CD4-positive, alpha-beta T cell treated with Interleukin-4 for 4 hours (primary cell): Measurements from ENCODE around the gene EMP2.

Source experiments
- DNase-seq: peaks from one replicate; pipeline ENCODE4 v3.0.0-alpha.2; 2020

EMP2 gene

DNA sequence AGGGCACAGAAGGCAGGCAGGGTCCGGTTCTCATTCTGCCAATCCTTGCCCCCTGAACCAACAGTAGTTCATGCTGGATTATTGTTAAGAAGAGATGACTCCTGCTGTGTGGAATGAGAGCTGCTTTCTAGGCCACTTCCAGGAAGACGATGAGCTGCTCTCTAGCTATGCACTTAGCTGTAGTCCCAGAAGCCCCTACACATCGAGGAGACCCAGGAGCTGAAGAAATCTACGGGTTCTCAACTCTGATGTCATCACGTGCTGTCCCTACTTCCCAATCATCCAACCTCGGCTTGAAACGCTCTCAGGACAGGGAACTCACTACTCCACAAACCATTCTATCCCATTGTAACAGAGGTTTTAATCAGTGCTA is 29.0 kb upstream of the EMP2 start:
- DNase-seq, result no peak

DNA sequence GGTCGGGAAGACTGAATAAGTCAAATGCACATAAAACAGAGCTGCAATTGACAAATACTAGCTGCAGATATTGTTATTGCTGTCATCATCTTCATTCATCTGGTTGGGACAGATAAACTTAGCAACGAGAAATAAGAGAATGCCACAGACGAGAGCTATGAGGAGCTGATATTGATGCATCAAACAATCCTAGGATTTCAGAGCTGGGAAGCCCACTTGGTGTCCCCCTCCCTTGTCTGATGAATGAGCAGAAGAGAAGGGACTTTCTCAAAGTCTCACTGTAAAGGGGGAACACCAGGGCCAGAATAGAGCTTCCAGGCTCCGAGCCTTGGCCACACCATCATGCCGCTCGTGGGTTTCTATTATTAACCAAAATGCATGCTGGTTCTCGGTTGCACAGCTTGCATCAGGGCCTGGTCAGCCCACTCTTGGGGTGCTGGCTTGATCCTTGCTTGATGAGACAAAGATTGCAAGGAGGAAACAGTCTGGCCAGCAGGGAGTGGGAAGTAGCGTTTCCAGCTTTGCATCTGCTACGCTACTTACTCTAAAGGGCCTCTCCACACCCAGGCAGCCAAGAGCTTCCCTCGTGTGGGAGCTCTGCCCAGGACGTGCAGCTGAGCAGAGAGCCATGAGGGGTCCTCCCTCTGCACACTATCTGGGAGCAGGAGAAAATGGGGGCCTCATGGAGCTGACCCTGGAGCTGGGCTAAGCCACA is 28.4 kb upstream of the EMP2 start:
- no peak for DNase-seq

DNA sequence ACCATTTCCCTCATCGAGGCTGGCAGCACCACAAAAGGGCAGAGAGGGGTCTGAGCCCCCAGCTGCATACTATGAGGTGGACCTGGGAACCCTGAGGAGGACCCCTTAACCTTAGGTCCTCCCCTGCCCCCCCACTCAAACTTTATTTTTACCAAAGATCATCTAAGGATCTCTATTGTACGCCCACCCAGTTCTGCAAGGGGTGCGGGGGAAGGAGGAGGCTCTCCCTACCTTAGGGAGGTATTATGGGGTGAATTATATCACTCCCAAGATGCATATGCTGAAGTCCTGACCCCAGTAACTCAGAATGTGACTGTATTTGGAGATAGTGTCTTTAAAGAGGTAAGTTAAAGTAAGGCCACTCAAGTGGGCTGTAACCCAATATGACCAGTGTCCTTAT is 26.8 kb upstream of the EMP2 start:
- no peak for DNase-seq

DNA sequence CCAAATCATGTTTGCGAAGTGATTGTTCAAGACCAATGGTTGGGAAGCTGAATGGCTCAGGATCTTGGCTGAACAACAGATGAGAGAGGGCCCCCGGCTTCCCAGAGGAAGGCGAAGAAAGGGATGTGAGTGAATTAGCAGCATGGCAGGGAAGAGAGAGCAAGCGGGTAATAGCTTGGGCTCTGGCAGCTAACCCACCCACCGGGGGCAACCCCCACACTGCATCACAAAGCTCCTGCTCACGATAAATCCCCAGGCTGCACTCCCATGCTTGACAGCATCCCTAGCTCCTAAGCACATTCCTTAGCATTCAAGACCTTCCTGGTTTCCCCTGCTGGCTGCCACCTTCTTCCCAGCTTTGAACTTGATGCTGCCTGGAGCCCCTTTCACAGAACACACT is 26.2 kb upstream of the EMP2 start:
- DNase-seq, result no peak

DNA sequence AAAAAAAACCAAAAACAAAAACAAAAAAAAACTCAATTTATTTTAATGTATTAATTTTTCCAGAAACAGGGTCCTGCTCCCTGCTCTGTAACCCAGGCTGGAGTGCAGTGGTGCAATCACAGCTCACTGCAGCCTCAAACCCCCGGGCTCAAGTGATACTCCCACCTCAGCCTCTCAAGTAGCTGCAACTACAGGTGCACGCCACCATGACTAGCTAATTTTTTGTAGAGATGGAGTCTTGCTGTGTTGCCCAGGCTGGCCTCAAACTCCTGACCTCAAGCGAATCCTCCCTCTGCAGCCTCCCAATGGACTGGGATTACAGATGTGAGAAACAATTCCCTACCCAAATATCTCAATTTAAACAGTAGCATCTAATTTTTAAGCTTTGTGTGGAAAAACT is 25.2 kb upstream of the EMP2 start:
- DNase-seq, result no peak

DNA sequence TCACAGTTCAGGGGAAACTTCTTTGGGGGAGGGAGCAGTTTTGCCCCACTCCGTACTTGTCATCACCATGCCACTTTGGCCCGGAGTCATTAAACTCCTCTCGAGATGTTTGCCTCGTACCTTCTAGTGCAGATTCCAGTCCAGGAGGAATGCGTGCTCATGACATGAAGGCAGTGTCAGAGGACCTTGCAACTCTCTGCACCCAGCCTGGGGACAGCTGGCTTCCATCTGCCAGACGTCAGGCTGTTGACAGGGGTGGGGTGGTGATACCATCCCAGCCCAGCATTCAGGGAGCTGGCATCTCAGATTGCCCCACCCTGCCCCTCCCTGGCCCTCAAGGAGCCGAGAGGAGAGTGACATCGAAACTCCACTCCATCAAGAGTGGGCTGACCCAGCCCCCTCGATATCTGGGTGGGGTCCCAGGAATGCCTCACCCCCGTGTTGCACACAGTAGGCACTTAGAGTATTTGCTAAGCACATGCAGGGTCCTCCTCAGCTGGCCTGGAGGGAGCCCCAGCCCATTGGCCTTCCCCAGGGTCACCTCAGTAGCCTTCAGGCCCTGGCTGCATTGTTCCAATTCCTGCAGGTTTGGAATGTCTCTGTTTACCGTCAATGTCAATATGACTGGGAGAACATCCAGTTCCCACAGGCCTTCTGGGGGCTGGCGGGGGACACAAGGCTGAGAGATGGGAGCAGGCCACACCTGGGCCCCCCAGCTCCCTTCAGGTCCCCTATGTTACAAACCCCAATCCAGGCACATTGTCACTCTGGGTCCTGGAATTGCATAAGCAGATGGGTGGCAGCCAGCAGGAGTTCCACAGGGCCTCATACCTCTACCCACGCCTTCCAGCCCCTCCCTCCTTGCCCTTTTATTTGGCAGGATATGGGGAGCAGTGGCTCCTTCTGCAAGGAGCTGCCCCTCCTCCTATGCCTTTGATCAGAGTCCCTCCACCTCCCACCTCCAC is 21.3 kb upstream of the EMP2 start:
- no peak for DNase-seq

DNA sequence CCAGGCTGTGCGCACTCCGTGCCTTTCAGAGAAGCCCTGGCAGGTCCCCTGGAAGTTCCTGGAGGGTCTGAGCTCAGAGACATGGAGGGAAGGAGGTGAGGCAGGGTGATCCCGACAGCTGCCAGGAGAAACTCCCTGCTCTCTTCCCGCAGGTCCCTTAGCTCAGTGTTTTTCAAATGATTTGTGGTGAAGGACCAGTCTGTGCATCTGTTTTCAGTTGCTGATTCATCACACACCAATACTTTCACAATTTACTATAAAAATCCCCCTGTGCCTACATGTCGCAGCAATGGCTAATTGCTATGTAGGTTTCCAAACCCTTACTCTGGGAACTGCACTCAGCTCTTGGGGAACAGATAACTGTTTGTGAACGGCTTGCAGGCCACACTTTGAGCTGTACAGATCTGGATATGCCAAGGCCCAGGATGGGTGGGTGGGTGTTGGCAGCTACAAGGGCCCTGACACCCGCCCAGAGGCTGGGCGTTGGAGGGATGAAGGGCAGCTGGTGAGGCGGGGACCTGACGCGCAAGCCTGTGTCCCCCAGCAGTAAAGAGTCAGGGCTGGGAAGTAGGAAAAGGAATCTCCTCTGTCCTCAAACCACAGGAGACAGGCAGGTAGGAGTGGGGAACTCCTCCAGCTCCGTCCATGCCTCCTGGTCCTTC is 20.5 kb upstream of the EMP2 start:
- DNase-seq, result no peak

DNA sequence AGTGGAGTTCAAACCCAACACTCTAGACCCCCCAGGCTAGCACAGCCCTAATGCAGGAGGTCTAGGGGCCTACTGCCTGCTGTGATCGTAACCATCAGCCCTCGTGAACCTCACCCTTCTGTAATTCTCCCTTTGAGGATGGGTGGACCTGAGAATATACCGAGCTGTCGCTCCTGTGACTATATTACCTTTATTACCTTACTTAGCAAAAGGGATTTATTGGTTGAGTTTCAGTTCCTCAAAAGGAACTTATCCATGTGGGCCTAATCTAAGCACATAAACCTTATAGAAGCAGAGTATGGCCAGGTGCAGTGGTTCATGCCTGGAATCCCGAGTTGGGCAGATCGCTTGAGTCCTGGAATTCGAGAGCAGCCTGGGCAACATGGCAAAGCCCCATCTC is 19.2 kb upstream of the EMP2 start:
- no peak for DNase-seq

DNA sequence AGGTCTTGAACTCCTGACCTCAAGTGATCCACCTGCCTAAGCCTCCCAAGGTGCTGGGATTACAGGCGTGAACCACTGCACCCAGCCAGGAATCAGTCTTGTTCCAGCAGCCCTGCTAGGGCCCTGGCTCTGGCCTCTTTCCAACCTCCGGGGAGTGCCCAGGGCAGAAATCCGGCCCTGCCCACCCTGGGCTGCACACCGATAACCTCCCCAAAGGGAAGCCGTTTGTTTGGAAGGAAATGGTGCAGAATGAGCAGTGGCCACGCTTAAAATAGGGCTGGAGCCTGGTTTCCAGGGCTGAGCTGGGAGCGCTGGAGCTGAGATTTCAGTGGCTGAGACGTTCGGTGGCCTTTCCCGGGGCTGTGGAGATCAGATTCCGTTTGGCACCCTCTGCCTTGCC is 17.8 kb upstream of the EMP2 start:
- no peak for DNase-seq

DNA sequence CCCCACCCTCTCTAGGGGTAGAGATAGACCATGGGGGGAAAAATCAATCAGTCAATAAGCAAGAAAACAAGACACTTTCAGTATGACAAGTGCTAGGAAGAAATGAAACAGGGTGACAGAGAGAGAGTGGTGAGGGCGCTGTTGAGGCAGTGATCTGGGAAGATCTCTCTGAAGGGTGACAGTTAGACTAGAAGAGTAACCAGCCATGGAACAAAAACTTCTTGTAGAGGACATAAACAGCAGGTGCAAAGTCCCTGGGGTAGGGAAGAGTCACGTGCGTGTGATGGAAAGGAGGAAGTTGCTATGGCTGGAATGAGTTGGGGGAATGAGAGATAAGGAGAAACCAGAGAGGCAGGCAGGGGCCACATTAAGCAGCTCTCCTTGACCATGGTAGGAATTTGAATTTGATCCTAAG is 16.8 kb upstream of the EMP2 start:
- no peak for DNase-seq

DNA sequence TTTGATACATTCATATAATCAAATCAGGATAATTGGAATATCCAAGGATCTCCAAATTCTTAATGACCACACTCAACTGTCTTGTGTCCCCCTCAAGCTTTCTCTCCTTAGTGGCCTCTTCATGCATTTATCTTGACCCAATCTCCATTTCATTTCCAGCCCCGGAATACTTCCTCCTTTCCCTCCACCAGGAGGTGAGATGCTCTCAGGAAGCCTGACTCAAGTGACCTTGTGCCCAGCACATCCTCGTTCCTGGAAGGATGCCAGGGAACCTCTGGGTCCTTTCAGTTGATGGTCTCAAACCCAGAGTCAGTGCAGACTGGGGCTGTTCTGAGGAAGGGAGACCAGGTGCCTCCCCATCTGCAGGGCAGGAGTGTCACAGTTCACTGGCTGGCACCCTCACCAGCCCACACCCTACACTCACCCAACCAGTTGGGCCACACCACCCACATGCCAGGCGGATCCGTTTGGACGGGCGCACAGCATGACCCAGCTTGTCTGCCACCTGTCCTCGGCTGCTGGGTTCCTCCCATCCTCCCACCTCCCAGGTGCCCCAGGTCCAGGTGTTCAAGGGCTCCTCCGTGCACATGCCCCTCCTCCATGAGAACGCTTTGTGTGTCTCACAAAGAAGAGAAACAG is 14.0 kb upstream of the EMP2 start:
- no peak for DNase-seq

DNA sequence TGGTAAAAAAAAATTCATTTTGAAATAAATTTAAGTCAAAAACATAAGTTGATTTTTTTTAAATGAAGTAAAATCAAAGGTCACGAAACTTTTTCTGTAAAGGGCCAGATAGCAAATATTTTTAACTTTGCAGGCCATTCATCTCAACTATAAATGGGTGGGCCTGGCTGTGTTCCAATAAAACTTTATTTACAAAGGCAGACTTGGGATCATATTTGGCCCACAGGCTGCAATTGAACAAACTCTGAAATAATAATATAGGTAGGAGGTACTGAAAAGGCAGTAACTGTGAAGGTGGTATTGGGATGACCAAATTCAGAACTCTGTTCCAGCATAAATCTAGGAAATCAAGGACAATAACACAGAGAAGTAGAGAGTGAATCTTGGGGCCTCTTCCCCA is 12.2 kb upstream of the EMP2 start:
- DNase-seq, result no peak

DNA sequence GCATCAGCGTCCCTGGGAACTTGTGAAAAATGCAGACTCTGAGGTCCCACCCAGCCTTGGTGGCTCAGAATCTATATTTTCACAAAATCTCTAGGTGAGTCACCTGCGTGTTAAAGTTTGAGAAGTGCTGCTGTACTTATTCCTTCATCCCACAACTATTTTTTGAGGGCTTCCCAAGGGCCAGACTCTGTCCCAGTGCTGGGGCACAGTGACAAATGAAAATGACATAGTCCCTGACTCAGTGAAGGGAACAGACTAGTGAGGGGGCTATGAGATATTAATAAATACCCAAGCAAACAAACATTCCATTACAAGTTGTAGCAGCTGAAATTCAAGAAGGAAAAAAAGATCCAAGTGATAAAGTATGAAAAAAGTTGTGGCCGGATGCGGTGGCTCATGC is 9.9 kb upstream of the EMP2 start:
- no peak for DNase-seq

DNA sequence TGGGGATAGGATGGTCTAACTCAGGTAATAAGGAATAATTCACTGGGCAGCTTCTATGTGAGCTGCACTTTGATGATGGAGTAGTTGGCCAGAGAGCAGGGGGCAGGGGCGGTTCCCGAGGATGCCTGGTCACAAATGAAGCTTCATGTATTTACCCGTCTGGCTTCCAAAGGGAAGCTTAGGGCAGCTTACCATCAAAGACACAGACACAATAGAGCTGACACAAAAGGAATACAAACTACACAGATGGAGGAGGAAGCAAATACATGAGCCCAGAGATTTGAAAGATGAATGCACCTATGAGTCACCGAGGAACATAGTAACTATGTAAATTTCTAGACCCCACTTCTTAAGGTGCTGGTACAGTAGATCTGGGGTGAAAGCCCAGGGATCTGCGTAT is 8.7 kb upstream of the EMP2 start:
- DNase-seq, result no peak

DNA sequence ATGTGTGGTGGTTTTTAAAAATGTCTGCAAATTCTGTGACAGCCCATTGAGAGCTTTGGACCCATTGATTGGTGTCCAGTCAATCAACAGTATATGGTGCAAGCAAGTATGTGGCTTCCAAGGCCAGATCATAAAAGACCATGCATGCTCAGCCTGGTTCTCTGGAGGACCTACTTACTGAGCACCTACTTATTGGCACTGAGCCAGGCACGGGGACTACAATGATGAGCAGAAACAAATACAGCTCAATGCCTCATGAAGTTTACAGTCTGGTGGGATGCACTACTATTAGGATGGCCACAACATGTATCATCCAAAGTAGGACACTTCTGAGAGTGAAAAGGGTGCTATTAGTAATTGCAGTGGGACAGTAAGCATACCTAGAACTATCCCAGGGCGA is 7.2 kb upstream of the EMP2 start:
- no peak for DNase-seq

DNA sequence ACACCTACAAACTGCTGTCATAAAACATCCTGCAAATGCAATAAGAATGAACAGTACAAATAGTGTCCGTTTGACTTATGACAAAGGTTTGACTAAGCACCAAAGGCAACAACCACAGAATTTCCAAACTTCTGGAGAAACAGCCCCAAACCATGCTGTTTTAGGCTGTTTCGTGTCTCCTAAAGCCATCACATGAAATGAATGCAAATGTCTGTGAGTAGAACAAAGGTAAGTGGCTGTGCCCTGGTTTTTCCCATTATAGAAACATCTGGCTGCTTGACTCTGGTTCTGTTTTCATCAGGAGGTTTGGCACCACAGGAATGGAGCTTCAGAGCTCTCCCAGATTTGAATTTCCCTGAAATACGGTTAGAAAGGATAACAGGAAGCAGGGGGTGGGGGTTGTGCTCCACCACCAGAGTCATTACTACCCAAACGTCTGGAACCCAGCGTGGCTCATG is 4.6 kb upstream of the EMP2 start:
- no peak for DNase-seq

DNA sequence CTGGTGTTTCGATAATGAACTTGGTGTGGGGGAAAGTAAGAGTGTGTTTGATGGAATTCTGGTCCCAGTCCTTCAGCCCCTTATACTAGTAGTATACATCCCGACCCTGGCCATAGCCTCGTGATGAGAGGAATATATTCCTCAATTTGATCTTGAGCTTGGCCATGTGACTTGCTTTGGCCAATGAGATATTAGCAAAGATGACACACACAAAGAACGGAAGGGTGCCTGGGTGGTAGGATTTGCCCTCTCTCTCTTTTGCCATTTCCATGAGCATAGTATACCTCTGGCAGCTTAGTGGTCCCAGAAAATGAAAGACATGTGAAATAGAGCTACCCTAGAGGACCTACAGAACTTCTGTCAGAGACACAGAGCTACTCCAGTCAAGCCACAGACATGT is 2.9 kb upstream of the EMP2 start:
- no peak for DNase-seq

DNA sequence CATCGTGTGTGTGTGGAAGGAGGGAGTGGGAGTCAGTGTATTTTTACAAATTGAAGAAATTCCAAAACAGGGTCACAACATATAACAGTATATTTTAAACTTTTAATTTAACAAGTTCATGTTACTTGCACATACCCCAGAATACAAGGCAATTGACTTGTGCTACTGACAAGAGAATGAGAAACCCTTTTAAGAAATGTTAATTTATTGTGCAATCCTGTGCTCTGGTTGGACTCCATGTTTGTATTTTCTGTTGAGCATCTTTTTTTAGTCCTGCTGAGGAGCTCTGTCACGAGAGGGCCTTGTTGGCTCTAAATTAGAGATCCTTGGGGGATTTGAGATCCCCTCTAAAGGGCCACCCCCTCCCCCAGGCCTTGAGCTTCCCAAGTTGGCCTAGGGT is 1.1 kb upstream of the EMP2 start:
- no peak for DNase-seq

DNA sequence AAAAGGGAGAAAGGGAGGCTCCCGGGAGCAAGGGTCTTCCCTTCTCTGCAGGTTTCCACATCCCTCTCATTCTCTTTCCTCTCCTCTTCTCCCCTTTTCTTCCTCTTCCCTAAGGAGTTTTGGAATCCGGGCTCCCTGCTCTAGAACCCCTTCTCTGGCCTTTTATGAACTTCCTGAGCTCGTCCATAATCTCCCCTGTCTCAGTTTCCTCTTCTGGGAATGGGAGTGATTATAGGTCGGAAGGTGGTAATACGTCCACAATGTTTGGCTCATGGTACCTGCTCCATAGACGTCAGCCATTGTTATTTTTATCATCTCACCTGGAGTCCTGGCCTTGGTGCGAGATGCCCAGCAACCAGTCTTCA is 467 bp upstream of the EMP2 start:
- DNase-seq, result no peak

DNA sequence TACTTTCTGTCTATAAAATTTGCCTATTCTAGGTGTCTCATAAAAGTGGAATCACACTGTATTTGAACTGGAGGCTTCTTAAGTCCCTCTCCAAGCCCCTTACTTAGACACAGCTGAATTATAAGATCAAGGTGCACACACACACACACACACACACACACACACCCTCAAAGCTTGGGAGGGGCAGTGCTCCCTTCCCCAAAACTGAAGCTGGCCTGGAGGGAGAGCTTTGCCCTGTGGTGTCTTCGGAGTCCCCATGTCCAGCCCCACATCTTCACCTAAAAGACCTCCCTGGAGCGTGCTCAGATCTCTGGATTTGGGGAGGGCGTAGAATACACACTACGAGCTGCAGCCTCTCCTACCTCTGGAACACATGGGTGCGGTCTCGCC is 828 bp downstream of the EMP2 start:
- no peak for DNase-seq

DNA sequence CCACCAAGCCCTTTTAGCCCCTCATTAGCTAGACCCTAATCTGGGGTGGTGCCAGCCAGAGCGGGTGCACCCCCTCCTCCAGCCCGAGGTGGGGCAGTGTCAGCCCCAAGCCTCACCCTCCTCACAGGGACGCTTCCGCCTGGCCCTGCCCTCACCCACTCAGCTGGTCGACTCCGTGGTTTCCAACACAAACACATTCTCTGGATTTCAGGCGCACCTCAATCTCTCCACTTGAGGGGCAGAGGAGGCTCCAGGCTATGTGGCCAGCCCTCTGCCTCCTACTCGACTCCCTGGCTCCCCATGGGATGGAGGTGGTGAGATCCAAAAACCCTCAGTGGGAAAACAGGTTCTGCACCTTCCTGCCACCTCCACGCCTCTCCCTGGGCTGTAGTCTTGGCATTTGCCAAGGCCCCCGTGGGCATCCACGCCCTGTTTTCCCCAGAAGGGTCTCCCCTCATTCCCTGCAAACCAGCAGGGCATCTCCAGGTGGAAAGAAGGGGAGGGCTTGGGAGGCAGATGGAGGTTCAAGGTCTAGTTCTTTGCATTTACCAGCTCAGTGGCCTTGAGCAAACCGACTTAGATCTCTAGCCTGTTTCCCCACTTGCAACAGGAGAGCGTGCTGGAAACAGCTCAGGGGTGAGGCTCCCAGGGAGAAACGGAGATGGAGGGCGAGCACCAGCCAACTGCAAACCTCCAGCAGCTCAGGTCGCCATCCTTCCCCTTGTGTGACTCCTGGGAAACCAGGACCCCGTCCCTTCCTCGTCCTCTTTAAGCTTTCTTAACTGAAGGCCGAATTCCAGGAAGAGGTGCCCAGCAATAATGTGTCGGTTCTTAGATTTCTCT is 1.7 kb downstream of the EMP2 start:
- no peak for DNase-seq
